Hematopoietic multipotent progenitor cell treated with erythropoietin and hydrocortisone succinate and interleukin-3 and kit ligand, for 17 days (in vitro differentiated cells): ENCODE data around the gene ENPP1.

Experiments
- DNase-seq: peaks from one replicate; pipeline ENCODE4 v3.0.0-alpha.2; 2015; ENCODE audit warnings: low spot score

The ENPP1 gene

GRCh38 chr6:131807644-131808459 is at the start of gene ENPP1:
TSS of gene ENPP1 (plus strand) at chr6:131808020. CDS start at chr6:131808036, 16 bp downstream.
- DNase-seq, result no peak

GRCh38 chr6:131758920-131759319 is 48.9 kb upstream of the ENPP1 start:
- DNase-seq, result no peak

- no peak for DNase-seq
These were observed 46.6 kb upstream of the ENPP1 start for GRCh38 chr6:131761060-131761761.

- no peak for DNase-seq
These were observed 46.1 kb upstream of the ENPP1 start for GRCh38 chr6:131761762-131762067.

- DNase-seq, result no peak
These were observed 44.8 kb upstream of the ENPP1 start for GRCh38 chr6:131762984-131763383.

- no peak for DNase-seq
These were observed 44.1 kb upstream of the ENPP1 start for GRCh38 chr6:131763749-131764148.

- DNase-seq, result no peak
These were observed 43.5 kb upstream of the ENPP1 start for GRCh38 chr6:131764350-131764749.

GRCh38 chr6:131765081-131765803 is 42.6 kb upstream of the ENPP1 start:
- no peak for DNase-seq

- DNase-seq, result no peak
These were observed 42.0 kb upstream of the ENPP1 start for GRCh38 chr6:131765804-131766135.

GRCh38 chr6:131766631-131767030 is 41.2 kb upstream of the ENPP1 start:
- DNase-seq, result no peak

- no peak for DNase-seq
These were observed 38.9 kb upstream of the ENPP1 start for GRCh38 chr6:131768964-131769363.

- DNase-seq, result no peak
These were observed 38.3 kb upstream of the ENPP1 start for GRCh38 chr6:131769385-131770141.

GRCh38 chr6:131770776-131771175 is 37.0 kb upstream of the ENPP1 start:
- no peak for DNase-seq

GRCh38 chr6:131773284-131773950 is 34.4 kb upstream of the ENPP1 start:
- no peak for DNase-seq

GRCh38 chr6:131775886-131776285 is 31.9 kb upstream of the ENPP1 start:
- DNase-seq, result no peak

GRCh38 chr6:131776985-131777384 is 30.8 kb upstream of the ENPP1 start:
- no peak for DNase-seq

GRCh38 chr6:131778169-131778568 is 29.7 kb upstream of the ENPP1 start:
- DNase-seq, result no peak

GRCh38 chr6:131779304-131779703 is 28.5 kb upstream of the ENPP1 start:
- no peak for DNase-seq

- DNase-seq, result no peak
These were observed 27.2 kb upstream of the ENPP1 start for GRCh38 chr6:131780600-131780999.

- no peak for DNase-seq
These were observed 26.1 kb upstream of the ENPP1 start for GRCh38 chr6:131781687-131782086.

GRCh38 chr6:131782764-131783163 is 25.1 kb upstream of the ENPP1 start:
- no peak for DNase-seq

- DNase-seq, result no peak
These were observed 23.3 kb upstream of the ENPP1 start for GRCh38 chr6:131784561-131784960.
